ENCODE measurements around the gene LRRTM4.

GRCh38 chr2:76930056-76930744, 592.0 kb downstream of the LRRTM4 start:
- TF ChIP-seq CTCF (IDR thresholded peaks at IDR 0.05 in 4 of 5, conservative IDR thresholded peaks at IDR 0.05 in 1 of 5) (no peak), POLR2A (IDR thresholded peaks at IDR 0.05) (no peak)

Measured in gastrocnemius medialis (tissue), 4 donors.